Tibial nerve (tissue), 4 donors: ENCODE measurements around the gene NELL1.

Experiments
- CTCF ChIP-seq, 5 experiments: fragments of 200-600 bp in 3 of 5; fragments of 450-650 bp in 2 of 5; sonication (generic) in 3 of 5; IDR thresholded peaks; one replicate each; pipeline ENCODE4 v1.5.1; 2016 to 2019; ENCODE audit warnings: antibody characterized with exemption in 5 of 5, mild to moderate bottlenecking in 3 of 5, moderate library complexity in 2 of 5
- EP300 ChIP-seq, 2 donors: sonication (generic); formaldehyde crosslinking; IDR thresholded peaks; one replicate each; pipeline ENCODE4 v1.6.1; 2017; ENCODE audit warnings: antibody characterized with exemption in 2 of 2, mild to moderate bottlenecking in 1 of 2

GRCh38 chr11:20634044-20634443, 35.3 kb upstream of the NELL1 start:
- TF ChIP-seq CTCF (IDR thresholded peaks at IDR 0.05): no peak
- no peak for TF ChIP-seq EP300 (IDR thresholded peaks at IDR 0.05)
